ENCODE results near the gene PRMT9. TPM values are rescaled to one million over a fixed set of nuclear protein-coding genes. Genes with fewer than 3 reads are reported as not detected.

Gene PRMT9
- total and polyA plus RNA-seq, 4 donors = 4.1 to 23.9 (median 6.7) TPM

DNA sequence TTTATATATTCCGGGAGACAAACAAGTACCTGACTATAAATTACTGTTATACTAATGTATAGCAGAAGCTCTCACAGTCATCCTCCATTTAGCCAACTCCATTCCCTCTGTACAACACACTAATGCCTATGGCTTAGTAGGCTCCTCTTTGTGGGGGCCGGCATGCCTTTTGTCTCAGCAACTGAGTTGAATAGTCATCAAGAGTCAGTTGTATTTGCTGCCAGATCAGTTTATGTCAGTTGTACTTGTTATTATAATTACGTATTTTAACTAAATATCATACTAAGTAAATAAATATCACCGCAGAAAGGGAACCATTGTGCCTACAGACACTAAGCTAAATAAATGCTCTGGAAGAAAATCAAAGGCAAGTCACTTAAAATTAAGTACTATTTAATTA is 9.9 kb downstream of the PRMT9 start:
- no peak for ATAC-seq (ENCODE audit: insufficient read depth, low FRiP score)
- WGBS, 2 donors = 85 to 92% methylated on average over 4 of the region's 4 CpGs
- peak; percentile 15 to 46 (median 46) for DNase-seq
- peaks cover 2 to 17% (median 5%) of the 10 kb centered on the region in 4 donors for H3K36me3 ChIP-seq (ENCODE audit: control insufficient read depth in 4 of 4, insufficient read depth in 4 of 4, low read length in 4 of 4)
- no peak overlapping the region for H3K4me3 ChIP-seq
- no peaks in the 10 kb centered on the region for H3K27me3 ChIP-seq (ENCODE audit: control insufficient read depth in 3 of 3, insufficient read depth in 3 of 3, low read length in 2 of 3)
- no peak overlapping the region for H3K9ac ChIP-seq (ENCODE audit: insufficient read depth in 1 of 2, low read length in 2 of 2)
- peaks cover 0 to 16% (median 0%) of the 10 kb centered on the region in 5 donors for H3K4me1 ChIP-seq (ENCODE audit: control insufficient read depth in 5 of 5, insufficient read depth in 5 of 5, low read length in 5 of 5)
- TF ChIP-seq, protein P1, sequence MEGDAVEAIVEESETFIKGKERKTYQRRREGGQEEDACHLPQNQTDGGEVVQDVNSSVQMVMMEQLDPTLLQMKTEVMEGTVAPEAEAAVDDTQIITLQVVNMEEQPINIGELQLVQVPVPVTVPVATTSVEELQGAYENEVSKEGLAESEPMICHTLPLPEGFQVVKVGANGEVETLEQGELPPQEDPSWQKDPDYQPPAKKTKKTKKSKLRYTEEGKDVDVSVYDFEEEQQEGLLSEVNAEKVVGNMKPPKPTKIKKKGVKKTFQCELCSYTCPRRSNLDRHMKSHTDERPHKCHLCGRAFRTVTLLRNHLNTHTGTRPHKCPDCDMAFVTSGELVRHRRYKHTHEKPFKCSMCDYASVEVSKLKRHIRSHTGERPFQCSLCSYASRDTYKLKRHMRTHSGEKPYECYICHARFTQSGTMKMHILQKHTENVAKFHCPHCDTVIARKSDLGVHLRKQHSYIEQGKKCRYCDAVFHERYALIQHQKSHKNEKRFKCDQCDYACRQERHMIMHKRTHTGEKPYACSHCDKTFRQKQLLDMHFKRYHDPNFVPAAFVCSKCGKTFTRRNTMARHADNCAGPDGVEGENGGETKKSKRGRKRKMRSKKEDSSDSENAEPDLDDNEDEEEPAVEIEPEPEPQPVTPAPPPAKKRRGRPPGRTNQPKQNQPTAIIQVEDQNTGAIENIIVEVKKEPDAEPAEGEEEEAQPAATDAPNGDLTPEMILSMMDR (IDR thresholded peaks at IDR 0.05; ENCODE audit: control extremely low read depth, extremely low read depth) = no peak
- no peak overlapping the region for H3K27ac ChIP-seq (ENCODE audit: low read depth in 1 of 2, low read length in 1 of 2)
- H3K9me3 ChIP-seq (ENCODE audit: control insufficient read depth in 4 of 4, insufficient read depth in 3 of 4, low read length in 3 of 4) = no peaks in the 10 kb centered on the region

DNA sequence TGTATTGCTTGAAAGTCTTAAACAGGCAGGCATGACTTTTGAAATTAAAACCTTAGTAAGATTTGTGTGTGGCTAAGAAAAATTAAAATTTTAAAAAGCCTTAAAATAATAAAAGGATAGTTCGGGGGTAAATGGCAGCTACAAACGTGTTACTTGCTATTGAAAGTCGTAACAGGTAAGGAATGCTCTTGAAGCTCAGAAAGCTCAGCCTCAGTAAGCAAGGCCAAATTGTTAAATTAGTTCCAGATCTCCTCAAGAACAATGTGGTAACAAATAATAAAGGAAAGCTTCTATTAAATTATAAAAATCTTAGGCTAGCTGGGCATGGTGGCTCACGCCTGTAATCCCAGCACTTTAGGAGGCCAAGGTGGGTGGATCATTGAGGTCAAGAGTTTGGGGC is 25.5 kb downstream of the PRMT9 start:
- DNase-seq = no peak
- Histone ChIP-seq H3K4me3 (no peak overlapping the region), H3K27me3 (ENCODE audit: control insufficient read depth in 3 of 3, insufficient read depth in 3 of 3, low read length in 2 of 3) (no peaks in the 10 kb centered on the region), H3K9ac (ENCODE audit: insufficient read depth in 1 of 2, low read length in 2 of 2) (no peak overlapping the region), H3K27ac (ENCODE audit: low read depth in 1 of 2, low read length in 1 of 2) (no peak overlapping the region), H3K9me3 (ENCODE audit: control insufficient read depth in 4 of 4, insufficient read depth in 3 of 4, low read length in 3 of 4) (no peaks in the 10 kb centered on the region), H3K4me1 (ENCODE audit: control insufficient read depth in 5 of 5, insufficient read depth in 5 of 5, low read length in 5 of 5) (no peaks in the 10 kb centered on the region), H3K36me3 (ENCODE audit: control insufficient read depth in 4 of 4, insufficient read depth in 4 of 4, low read length in 4 of 4) (peaks cover 8 to 25% (median 21%) of the 10 kb centered on the region in 4 donors)
- WGBS, 2 donors = 94 to 95% methylated on average over 4 of the region's 4 CpGs
- ATAC-seq (ENCODE audit: insufficient read depth, low FRiP score) = no peak
- TF ChIP-seq, protein P1 (IDR thresholded peaks at IDR 0.05; ENCODE audit: control extremely low read depth, extremely low read depth) = no peak

DNA sequence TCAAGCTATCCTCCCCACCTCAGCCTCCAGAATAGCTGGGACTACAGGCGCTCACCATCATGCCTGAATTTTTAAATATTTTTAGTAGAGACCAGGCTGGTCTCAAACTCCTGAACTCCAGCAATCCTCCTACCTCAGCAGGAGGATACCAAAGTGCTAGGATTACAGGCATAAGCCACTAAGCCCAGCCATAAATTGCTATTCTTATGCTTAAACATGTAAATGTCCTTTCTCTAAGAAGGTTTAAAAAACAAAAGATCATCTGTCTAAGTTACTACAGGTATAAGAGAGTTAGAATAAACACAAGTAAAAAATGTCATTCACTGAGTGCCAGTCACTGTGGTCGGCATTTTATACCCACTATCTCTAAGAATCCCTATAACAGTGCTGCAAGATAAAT is 28.3 kb downstream of the PRMT9 start:
- ATAC-seq (ENCODE audit: insufficient read depth, low FRiP score) (no peak), DNase-seq (no peak)
- H3K4me1 ChIP-seq (ENCODE audit: control insufficient read depth in 5 of 5, insufficient read depth in 5 of 5, low read length in 5 of 5) = no peaks in the 10 kb centered on the region
- H3K27ac ChIP-seq (ENCODE audit: low read depth in 1 of 2, low read length in 1 of 2) = no peak overlapping the region
- WGBS, 2 donors = 98% methylated on average over 2 of the region's 2 CpGs
- H3K9ac ChIP-seq (ENCODE audit: insufficient read depth in 1 of 2, low read length in 2 of 2) = no peak overlapping the region
- no peak overlapping the region for H3K4me3 ChIP-seq
- H3K27me3 ChIP-seq (ENCODE audit: control insufficient read depth in 3 of 3, insufficient read depth in 3 of 3, low read length in 2 of 3) = no peaks in the 10 kb centered on the region
- TF ChIP-seq, protein P1 (IDR thresholded peaks at IDR 0.05; ENCODE audit: control extremely low read depth, extremely low read depth) = no peak
- peaks cover 8 to 30% (median 17%) of the 10 kb centered on the region in 4 donors for H3K36me3 ChIP-seq (ENCODE audit: control insufficient read depth in 4 of 4, insufficient read depth in 4 of 4, low read length in 4 of 4)
- H3K9me3 ChIP-seq (ENCODE audit: control insufficient read depth in 4 of 4, insufficient read depth in 3 of 4, low read length in 3 of 4) = no peaks in the 10 kb centered on the region

DNA sequence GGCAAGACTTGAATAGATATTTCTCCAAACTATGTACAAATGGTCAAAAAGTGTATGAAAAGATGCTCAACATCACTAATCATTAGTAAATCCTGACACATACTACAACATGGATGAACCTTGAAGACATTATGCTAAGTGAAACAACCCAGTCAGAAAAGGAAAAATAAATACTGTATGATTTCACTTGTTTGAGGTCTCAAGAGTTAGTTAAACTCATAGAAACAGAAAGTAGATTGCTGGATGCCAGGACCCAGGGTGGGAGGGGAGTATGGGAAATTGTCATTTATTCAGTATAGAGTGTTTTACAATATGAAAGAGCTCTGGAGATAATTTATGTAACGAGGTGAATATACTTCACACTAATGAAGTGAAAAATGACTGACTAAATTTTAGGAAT is 32.4 kb downstream of the PRMT9 start:
- TF ChIP-seq, protein P1 (IDR thresholded peaks at IDR 0.05; ENCODE audit: control extremely low read depth, extremely low read depth) = no peak
- no peak overlapping the region for H3K9ac ChIP-seq (ENCODE audit: insufficient read depth in 1 of 2, low read length in 2 of 2)
- ATAC-seq (ENCODE audit: insufficient read depth, low FRiP score) = no peak
- WGBS, 2 donors = 96 to 100% methylated on average over 1 of the region's 1 CpG
- H3K4me1 ChIP-seq (ENCODE audit: control insufficient read depth in 5 of 5, insufficient read depth in 5 of 5, low read length in 5 of 5) = peaks cover 0 to 2% (median 0%) of the 10 kb centered on the region in 5 donors
- no peak overlapping the region for H3K4me3 ChIP-seq
- H3K27me3 ChIP-seq (ENCODE audit: control insufficient read depth in 3 of 3, insufficient read depth in 3 of 3, low read length in 2 of 3) = no peaks in the 10 kb centered on the region
- DNase-seq = no peak
- peaks cover 0 to 5% (median 0%) of the 10 kb centered on the region in 4 donors for H3K9me3 ChIP-seq (ENCODE audit: control insufficient read depth in 4 of 4, insufficient read depth in 3 of 4, low read length in 3 of 4)
- H3K36me3 ChIP-seq (ENCODE audit: control insufficient read depth in 4 of 4, insufficient read depth in 4 of 4, low read length in 4 of 4) = peaks cover 9 to 22% (median 9%) of the 10 kb centered on the region in 4 donors
- H3K27ac ChIP-seq (ENCODE audit: low read depth in 1 of 2, low read length in 1 of 2) = no peak overlapping the region
